ENCODE measurements around the gene ABCC3.

Gene ABCC3

DNA sequence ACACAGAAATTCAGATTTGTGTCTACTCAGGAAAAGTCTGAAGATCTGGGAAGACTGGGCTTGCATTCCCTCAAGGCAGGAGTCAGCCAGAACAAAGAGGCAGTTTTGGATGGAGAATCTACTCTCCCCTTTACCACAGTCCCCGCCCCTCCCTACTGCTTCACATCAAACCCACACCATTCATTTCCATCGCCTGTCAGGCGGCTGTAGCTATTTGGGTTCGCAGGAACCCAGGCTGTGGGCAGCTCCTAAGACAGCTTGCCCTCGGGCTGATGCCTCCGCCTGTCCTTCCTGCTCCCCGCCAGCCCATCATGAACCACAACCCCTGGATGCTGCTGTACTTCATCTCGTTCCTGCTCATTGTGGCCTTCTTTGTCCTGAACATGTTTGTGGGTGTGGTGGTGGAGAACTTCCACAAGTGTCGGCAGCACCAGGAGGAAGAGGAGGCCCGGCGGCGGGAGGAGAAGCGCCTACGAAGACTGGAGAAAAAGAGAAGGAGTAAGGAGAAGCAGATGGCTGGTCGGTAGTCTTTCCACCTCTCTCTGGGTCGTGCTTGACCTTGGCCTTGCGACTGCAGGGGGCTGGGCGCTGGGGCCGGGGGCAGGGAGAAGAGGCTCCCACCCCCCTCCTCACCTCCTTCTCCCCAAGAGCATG lies 27.0 kb upstream of the ABCC3 start:
- no peak for DNase-seq (ENCODE audit: low read depth in 2 of 2)

- DNase-seq (ENCODE audit: low read depth in 2 of 2) = no peak
Observed at GRCh38 chr17:50608700-50609379, 25.8 kb upstream of the ABCC3 start.

- DNase-seq (ENCODE audit: low read depth in 2 of 2) = no peak
Observed at GRCh38 chr17:50609380-50610074, 25.2 kb upstream of the ABCC3 start.

- DNase-seq (ENCODE audit: low read depth in 2 of 2) = no peak
Observed at GRCh38 chr17:50611634-50612033, 23.0 kb upstream of the ABCC3 start.

- no peak for DNase-seq (ENCODE audit: low read depth in 2 of 2)
Observed at GRCh38 chr17:50612281-50612680, 22.4 kb upstream of the ABCC3 start.

GRCh38 chr17:50613007-50613992 lies 21.4 kb upstream of the ABCC3 start:
- DNase-seq (ENCODE audit: low read depth in 2 of 2) = no peak

DNA sequence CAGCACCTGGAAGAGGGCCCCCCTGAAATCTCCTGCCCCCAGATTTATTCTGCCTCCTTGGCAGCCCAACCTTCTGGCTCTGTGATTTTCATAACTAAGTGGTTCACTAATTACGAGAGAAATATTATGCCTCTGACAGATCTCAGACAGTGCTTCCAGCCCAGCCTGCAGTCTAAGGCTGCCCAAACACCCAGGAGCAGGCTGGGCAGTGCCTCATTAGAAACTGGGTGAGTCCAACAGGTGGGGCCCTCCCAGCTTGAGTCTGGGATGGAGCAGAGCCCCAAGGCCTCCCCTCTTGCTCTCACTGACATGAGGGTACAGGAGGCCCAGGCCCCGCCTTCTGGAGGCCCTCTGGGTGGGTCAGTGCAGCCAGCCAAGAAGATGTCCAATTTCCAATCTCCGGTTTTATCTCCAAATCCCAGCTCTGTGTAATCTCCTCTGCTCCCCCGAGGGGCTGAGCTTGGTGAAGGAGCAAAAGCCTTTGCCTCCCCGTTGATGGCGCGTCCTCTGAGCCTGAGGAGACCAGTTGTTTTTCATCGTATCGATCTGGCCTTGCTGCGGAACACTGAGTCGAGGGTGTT lies 20.1 kb upstream of the ABCC3 start:
- no peak for DNase-seq (ENCODE audit: low read depth in 2 of 2)

GRCh38 chr17:50615828-50616227 lies 18.9 kb upstream of the ABCC3 start:
- DNase-seq (ENCODE audit: low read depth in 2 of 2) = no peak

DNA sequence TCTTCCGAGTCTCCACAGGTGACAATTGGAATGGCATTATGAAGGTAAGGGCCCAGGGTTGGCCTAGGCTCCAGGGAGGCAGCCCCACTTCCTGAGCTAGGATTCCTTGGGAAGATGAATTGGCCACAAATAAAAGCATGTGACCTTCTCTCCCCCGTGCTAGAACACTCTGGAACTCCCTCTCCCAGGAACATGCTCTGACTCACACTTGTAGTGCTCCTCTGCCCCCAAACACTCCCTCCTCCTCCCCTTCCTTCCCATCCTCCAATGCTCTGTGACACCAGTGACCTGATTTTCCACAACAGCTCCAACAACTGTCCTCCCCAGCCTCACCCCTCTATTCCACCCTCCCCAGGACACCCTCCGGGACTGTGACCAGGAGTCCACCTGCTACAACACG lies 16.4 kb upstream of the ABCC3 start:
- DNase-seq (ENCODE audit: low read depth in 2 of 2) = no peak

- DNase-seq (ENCODE audit: low read depth in 2 of 2) = no peak
Observed at GRCh38 chr17:50618941-50619340, 15.7 kb upstream of the ABCC3 start.

DNA sequence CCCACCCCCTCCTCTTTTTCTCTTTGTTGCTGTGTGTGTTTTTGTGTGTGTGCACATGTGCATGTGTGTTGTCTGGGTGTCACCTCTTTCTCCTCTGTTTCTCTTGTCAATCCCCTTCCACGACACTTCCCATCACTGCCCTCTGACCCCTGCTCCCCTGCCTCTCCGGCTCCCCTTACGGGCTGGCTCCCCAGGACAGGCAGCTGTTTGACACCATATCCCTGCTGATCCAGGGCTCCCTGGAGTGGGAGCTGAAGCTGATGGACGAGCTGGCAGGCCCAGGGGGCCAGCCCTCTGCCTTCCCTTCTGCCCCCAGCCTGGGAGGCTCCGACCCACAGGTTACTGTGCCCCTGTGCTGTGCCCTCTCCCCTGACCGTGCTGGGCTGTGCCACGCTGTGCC lies 15.2 kb upstream of the ABCC3 start:
- no peak for DNase-seq (ENCODE audit: low read depth in 2 of 2)

- no peak for DNase-seq (ENCODE audit: low read depth in 2 of 2)
Observed at GRCh38 chr17:50620237-50620636, 14.4 kb upstream of the ABCC3 start.

DNA sequence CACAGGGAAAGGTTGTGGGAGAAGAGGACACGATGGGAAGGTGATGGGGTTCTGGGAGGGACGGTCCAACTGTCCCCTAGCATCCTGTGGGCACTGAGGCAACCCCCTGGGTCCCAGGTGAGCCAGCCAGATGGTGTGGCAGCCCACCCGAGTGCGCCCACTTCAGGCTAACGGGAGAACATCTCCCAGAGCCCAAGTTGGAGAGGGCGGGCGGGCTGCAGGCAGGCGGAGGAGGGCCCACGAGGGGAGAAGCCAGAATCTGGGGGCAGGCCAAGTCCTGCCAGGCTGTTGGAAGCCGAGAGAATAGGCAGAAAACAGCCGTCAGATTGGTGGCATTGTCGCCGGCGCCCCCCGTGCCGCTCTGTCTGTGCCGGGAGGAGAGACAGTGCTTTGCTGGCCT lies 13.8 kb upstream of the ABCC3 start:
- no peak for DNase-seq (ENCODE audit: low read depth in 2 of 2)

DNA sequence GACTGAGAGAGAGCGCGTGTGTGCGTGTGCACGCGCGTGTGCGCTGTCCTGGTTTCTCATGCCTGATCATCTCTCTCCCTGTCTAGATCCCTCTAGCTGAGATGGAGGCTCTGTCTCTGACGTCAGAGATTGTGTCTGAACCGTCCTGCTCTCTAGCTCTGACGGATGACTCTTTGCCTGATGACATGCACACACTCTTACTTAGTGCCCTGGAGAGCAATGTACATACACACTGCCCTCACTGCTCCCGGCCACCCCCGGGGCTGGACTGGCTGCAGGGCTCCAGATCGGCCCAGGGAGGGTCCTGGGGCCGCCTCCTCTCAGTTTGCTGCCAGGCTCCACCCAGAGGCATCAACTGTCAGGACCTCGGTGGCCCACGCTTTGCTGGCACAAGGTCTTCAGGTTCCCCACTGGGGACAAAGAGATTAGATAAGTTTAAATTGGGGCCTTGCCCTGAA lies 13.1 kb upstream of the ABCC3 start:
- no peak for DNase-seq (ENCODE audit: low read depth in 2 of 2)

- DNase-seq (ENCODE audit: low read depth in 2 of 2) = no peak
Observed at GRCh38 chr17:50624321-50624934, 10.3 kb upstream of the ABCC3 start.

DNA sequence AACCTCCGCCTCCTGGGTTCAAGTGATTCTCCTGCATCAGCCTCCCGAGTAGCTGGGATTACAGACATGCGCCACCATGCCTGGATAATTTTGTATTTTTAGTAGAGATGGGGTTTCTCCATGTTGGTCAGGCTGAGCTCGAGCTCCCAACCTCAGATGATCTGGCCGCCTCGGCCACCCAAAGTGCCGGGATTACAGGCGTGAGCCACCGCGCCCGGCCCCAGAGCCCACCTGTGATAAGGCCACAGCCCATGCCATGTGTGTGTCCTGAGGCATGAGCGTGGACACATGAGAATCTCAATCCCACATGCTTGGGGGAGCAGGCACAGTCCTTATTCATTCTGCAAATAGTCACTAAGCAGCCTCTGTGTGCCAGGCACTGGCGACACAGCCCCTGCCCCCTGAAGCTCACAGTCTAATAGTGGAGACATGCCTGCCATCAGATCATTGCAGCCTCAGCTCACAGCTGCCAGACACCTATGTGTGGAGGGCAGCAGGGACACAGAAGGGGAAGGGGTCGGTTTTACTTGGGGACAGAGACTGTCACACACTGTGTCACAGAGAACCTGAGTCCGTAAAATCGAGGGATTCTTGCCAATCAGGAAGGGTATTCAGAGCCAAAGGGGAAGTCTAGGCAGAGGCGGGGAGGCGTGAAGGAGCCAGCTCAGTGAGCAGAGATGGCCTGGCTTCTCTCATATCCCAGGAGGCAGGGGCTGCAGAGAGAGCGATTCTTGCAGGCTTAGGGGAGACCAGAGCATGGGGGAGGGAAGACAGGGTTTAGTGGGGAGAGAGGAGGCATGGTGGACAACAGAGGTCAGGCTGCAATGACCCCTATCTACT lies 9.4 kb upstream of the ABCC3 start:
- DNase-seq (ENCODE audit: low read depth in 2 of 2) = no peak

DNA sequence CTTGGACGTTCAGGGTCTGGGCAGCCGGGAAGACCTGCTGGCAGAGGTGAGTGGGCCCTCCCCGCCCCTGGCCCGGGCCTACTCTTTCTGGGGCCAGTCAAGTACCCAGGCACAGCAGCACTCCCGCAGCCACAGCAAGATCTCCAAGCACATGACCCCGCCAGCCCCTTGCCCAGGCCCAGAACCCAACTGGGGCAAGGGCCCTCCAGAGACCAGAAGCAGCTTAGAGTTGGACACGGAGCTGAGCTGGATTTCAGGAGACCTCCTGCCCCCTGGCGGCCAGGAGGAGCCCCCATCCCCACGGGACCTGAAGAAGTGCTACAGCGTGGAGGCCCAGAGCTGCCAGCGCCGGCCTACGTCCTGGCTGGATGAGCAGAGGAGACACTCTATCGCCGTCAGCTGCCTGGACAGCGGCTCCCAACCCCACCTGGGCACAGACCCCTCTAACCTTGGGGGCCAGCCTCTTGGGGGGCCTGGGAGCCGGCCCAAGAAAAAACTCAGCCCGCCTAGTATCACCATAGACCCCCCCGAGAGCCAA lies 8.6 kb upstream of the ABCC3 start:
- peak; percentile 23 to 41 for DNase-seq (ENCODE audit: low read depth in 2 of 2)

DNA sequence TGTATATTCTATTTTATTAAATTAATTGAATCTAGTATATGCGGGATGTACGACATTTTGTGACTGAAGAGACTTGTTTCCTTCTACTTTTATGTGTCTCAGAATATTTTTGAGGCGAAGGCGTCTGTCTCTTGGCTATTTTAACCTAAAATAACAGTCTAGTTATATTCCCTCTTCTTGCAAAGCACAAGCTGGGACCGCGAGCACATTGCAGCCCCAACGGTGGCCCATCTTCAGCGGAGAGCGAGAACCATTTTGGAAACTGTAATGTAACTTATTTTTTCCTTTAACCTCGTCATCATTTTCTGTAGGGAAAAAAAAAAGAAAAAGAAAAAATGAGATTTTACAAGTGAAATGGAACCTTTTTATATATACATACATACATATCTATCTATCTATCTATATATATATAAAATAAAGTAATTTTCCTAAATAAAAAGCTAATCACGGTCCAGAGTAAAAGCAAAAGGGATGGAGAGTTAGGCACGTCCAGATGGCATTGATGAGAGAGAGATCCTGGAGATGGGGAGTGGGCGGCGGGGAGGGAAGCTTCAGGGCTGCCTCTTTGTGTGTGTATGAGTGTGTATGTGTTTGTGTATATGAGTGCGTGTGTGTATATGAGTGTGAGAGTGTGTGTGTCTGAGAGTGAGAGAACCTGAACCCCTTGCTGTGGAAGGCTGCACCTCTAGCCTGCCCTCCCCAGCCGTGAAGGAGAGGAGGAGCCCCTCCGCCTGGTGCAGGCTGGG lies 7.5 kb upstream of the ABCC3 start:
- DNase-seq (ENCODE audit: low read depth in 2 of 2) = no peak
